ENCODE measurements around the gene ZNF621. TPM values are rescaled to one million over a fixed set of nuclear protein-coding genes. Genes with fewer than 3 reads are reported as not detected.
A peak's percentile ranks its signal among the peaks of the same experiment; 100 is the strongest.

Gene ZNF621
- total and polyA plus RNA-seq, 2 of the 8 experiments (the other 6 are each of a cell fraction or from before 2014, with no cell fraction given): 10.9 to 15.4 TPM

DNA sequence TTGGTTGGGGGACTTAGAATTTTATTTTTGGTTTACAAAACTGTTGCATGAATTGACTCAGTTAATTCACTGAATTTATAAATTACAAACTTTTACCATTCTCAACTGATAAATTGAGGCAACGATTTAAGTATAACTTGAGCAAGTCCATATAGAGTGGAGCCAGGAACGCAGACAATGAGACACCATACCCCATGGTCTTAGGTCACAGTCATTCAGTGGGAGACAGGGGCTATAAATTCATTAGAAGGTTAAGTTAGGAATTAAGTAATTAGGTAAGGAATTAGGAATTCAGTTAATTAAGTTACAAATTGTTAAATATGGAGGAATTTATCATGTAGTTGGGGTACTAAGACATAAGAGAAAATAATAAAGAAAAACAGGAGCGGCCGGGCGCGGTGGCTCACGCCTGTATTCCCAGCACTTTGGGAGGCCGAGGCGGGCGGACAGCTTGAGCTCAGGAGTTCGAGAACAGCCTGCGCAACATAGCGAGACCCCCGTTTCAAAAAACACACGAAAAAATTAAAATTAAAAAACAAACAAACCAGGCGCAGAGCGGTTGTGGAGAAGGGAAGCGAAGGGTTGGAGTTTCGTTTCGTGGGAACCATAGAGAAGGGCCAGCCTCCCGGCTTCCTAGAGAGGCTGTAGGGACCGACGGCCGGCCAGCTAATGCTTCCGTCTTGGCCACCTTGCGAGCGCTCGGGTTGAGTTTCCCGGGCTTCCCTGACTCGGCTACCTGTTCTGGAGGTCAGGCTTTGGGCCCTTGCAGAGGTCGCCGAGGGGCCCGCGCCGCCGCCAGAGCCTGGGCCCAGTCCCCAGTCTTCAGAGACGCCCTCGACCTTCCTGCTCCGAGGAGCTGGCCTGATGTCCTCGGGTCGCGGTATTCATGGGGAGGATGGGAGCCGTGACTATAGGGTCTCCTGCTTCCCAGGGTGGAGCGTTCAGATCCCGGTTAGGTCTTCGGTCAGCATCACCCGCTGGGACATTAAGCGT is 48.0 kb upstream of the ZNF621 start, which contains the start of gene ZNF619 (continued):
- TF ChIP-seq, protein P1, sequence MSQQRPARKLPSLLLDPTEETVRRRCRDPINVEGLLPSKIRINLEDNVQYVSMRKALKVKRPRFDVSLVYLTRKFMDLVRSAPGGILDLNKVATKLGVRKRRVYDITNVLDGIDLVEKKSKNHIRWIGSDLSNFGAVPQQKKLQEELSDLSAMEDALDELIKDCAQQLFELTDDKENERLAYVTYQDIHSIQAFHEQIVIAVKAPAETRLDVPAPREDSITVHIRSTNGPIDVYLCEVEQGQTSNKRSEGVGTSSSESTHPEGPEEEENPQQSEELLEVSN (IDR thresholded peaks at IDR 0.05): no peak
- TF ChIP-seq HDAC6 (IDR thresholded peaks at IDR 0.05; ENCODE audit: low read depth, low read length): no peak
- TF ChIP-seq PHF8 (conservative IDR thresholded peaks at IDR 0.05; ENCODE audit: low read depth, low read length): peak; percentile 58; the same call in 1 of the 2 replicates
- TF ChIP-seq SIN3A (conservative IDR thresholded peaks at IDR 0.05 in 1 of 2, IDR thresholded peaks at IDR 0.05 in 1 of 2; ENCODE audit: low read depth in 1 of 2, low read length in 2 of 2): peak; percentile 60 to 63; a peak in 1 of 4 replicates
- no peak for TF ChIP-seq JUND (IDR thresholded peaks at IDR 0.05; ENCODE audit: low read length)
- TF ChIP-seq SRF (IDR thresholded peaks at IDR 0.05; ENCODE audit: low read depth, low read length): no peak
- TF ChIP-seq CHD2 (IDR thresholded peaks at IDR 0.05; ENCODE audit: low read length): no peak
- TF ChIP-seq TAF7 (optimal IDR thresholded peaks at IDR 0.05; ENCODE audit: borderline replicate concordance, low read depth, low read length): peak; percentile 45
- TF ChIP-seq SP2 (IDR thresholded peaks at IDR 0.05; ENCODE audit: low read length): peak; percentile 78
- no peak for TF ChIP-seq RFX5 (IDR thresholded peaks at IDR 0.05; ENCODE audit: borderline replicate concordance, low read depth, low read length)

Data from H1 (cell line).